GM12874 (cell line): ENCODE measurements around the gene XNDC1N.
A peak's percentile ranks its signal among the peaks of the same experiment; 100 is the strongest.

Experiments
- CTCF ChIP-seq: IDR thresholded peaks from 2 replicates; pipeline ENCODE4 v1.5.1; 2011; ENCODE audit warnings: low read depth, mild to moderate bottlenecking, control low read depth, low read length, moderate library complexity; ENCODE audit not compliant: insufficient read depth

The XNDC1N gene

GRCh38 chr11:71911321-71911985 is 16.9 kb downstream of the XNDC1N start:
- 0 out of 2 replicates have a peak, but pooled peaks have one; percentile 22 for TF ChIP-seq CTCF

DNA sequence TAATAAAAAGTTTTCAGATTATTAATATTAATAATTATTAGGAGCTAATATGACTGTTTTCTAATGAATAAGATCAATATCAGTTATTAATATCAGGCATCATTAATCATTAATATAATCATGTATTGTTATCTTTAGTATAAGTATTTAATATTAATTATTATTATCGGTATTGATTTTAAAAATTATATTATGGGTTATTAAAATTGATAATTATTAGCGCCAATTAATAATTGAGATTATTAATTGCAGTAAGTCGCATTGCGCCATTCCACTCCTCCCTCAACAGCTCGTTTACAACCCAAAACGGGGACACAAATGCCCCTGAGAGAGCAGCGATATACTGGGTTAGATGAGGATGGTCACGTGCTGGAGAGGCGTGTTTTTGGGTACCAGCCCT is 20.2 kb downstream of the XNDC1N start:
- TF ChIP-seq CTCF: no peak

DNA sequence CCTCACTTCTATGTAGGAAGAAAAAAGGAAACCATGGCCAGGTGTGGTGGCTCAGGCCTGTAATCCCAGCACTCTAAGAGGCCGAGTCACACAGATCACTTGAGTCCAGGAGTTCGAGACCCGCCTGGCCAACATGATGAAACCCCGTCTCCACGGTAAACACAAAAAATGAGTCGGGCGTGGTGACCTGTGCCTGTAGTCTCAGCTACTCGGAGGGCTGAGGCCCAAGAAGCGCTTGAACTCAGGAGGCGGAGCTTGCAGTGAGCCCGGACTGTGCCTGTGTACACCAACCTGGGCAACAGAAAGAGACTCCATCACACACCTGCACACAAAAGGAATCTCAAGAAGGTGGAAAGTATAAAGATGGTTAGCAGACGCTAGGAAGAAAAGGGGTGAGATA is 32.4 kb downstream of the XNDC1N start:
- TF ChIP-seq CTCF: no peak
